Measurements from ENCODE around the gene EXOC4.

EXOC4 gene

GRCh38 chr7:133786401-133786937 lies 533.6 kb downstream of the EXOC4 start:
- Histone ChIP-seq H3K4me3 (ENCODE audit: low read depth, low read length) (no peak overlapping the region), H3K9me3 (ENCODE audit: control insufficient read depth, insufficient read depth, low read depth, low read length) (no peaks in the 10 kb centered on the region), H3K4me1 (ENCODE audit: control insufficient read depth, insufficient read depth, low read length) (no peaks in the 10 kb centered on the region), H3K27ac (ENCODE audit: extremely low read depth, low read depth, low read length) (no peak overlapping the region), H3K36me3 (ENCODE audit: control insufficient read depth in 2 of 2, insufficient read depth in 1 of 2, low read length in 2 of 2) (no peaks in the 10 kb centered on the region)
- POLR2A ChIA-PET, result no interaction called here
- no peak for TF ChIP-seq ZNF112 (tag by site-specific recombination; IDR thresholded peaks at IDR 0.05)
- no peak for TF ChIP-seq RBAK (tag by site-specific recombination; IDR thresholded peaks at IDR 0.05)
- no peak for TF ChIP-seq ZNF626 (tag by site-specific recombination; IDR thresholded peaks at IDR 0.05)
- no peak for TF ChIP-seq ZNF416 (tag by site-specific recombination; IDR thresholded peaks at IDR 0.05)
- no peak for TF ChIP-seq ZNF830 (tag by site-specific recombination; IDR thresholded peaks at IDR 0.05; ENCODE audit: low read depth)
- TF ChIP-seq ZNF585B (tag by site-specific recombination; IDR thresholded peaks at IDR 0.05), result no peak
- TF ChIP-seq ZBTB7A (tag by site-specific recombination; IDR thresholded peaks at IDR 0.05; ENCODE audit: low read depth), result no peak
- no peak for TF ChIP-seq ZNF274 (IDR thresholded peaks at IDR 0.05; ENCODE audit: low read length)
- no peak for TF ChIP-seq ZNF274 (tag by site-specific recombination; IDR thresholded peaks at IDR 0.05; ENCODE audit: borderline replicate concordance)
- no peak for TF ChIP-seq ZNF157 (tag by site-specific recombination; IDR thresholded peaks at IDR 0.05)
- TF ChIP-seq KLF10 (tag by site-specific recombination; IDR thresholded peaks at IDR 0.05), result no peak
- TF ChIP-seq ZNF785 (tag by site-specific recombination; IDR thresholded peaks at IDR 0.05), result no peak
- no peak for TF ChIP-seq ZNF335 (tag by site-specific recombination; conservative IDR thresholded peaks at IDR 0.05)
- no peak for TF ChIP-seq ZNF692 (tag by site-specific recombination; IDR thresholded peaks at IDR 0.05)
- no peak for TF ChIP-seq ZNF488 (tag by site-specific recombination; IDR thresholded peaks at IDR 0.05)
- no peak for TF ChIP-seq ZFHX2 (tag by site-specific recombination; conservative IDR thresholded peaks at IDR 0.05)
- CTCF ChIA-PET, result interaction anchor here (0.6 kb wide), 1 partner anchor 230 kb away, joined by 3 read pairs; no protein-coding TSS in a partner anchor

GRCh38 chr7:133789974-133790373 lies 537.1 kb downstream of the EXOC4 start:
- H3K4me1 ChIP-seq (ENCODE audit: control insufficient read depth, insufficient read depth, low read length), result no peaks in the 10 kb centered on the region
- H3K9me3 ChIP-seq (ENCODE audit: control insufficient read depth, insufficient read depth, low read depth, low read length), result no peaks in the 10 kb centered on the region
- no peaks in the 10 kb centered on the region for H3K36me3 ChIP-seq (ENCODE audit: control insufficient read depth in 2 of 2, insufficient read depth in 1 of 2, low read length in 2 of 2)
- no peak overlapping the region for H3K4me3 ChIP-seq (ENCODE audit: low read depth, low read length)
- POLR2A ChIA-PET, result no interaction called here
- H3K27ac ChIP-seq (ENCODE audit: extremely low read depth, low read depth, low read length), result no peak overlapping the region
- CTCF ChIA-PET, result interaction anchor here (0.7 kb wide), 1 partner anchor 69 kb away, joined by 3 read pairs; no protein-coding TSS in a partner anchor
- TF ChIP-seq ZNF214 (tag by site-specific recombination; IDR thresholded peaks at IDR 0.05; ENCODE audit: borderline replicate concordance) (no peak), ZNF398 (tag by site-specific recombination; IDR thresholded peaks at IDR 0.05) (no peak), ZBTB44 (tag by site-specific recombination; IDR thresholded peaks at IDR 0.05) (no peak), TRIM28 (IDR thresholded peaks at IDR 0.05; ENCODE audit: borderline replicate concordance, low read length) (no peak), ZNF658 (tag by site-specific recombination; IDR thresholded peaks at IDR 0.05) (no peak), CTCF (tag by site-specific recombination; IDR thresholded peaks at IDR 0.05) (no peak), ZNF544 (tag by site-specific recombination; IDR thresholded peaks at IDR 0.05) (no peak), ZNF140 (tag by site-specific recombination; IDR thresholded peaks at IDR 0.05) (no peak), ZFP41 (tag by site-specific recombination; IDR thresholded peaks at IDR 0.05; ENCODE audit: borderline replicate concordance) (no peak), ZNF777 (tag by site-specific recombination; IDR thresholded peaks at IDR 0.05; ENCODE audit: borderline replicate concordance) (no peak), ZNF223 (tag by site-specific recombination; IDR thresholded peaks at IDR 0.05) (no peak), SETDB1 (IDR thresholded peaks at IDR 0.05; ENCODE audit: insufficient read length, low read length) (no peak), EGR2 (tag by site-specific recombination; IDR thresholded peaks at IDR 0.05; ENCODE audit: low read depth) (no peak), ZNF76 (tag by site-specific recombination; IDR thresholded peaks at IDR 0.05; ENCODE audit: borderline replicate concordance, low read depth) (no peak)
